IMR-90 (cell line): ENCODE data around the gene PTPRQ. TPM values are rescaled to one million over a fixed set of nuclear protein-coding genes. Genes with fewer than 3 reads are reported as not detected.
A peak's percentile ranks its signal among the peaks of the same experiment; 100 is the strongest.

Experiments
- ATAC-seq: fragments of 200-7000 bp; cut with Tn5 transposase; 2 replicates; pipeline ENCODE4 v1.9.1; 2020; ENCODE audit warnings: low read depth, mild to moderate bottlenecking, moderate library complexity
- BruUV-seq: library from RNA; stranded (reverse); fragments of 400-500 nt; replicated peaks from 2 replicates; lab custom pipeline; 2021; lab: Mats Ljungman, UMichigan
- CTCF ChIA-PET: fragments of 300-600 bp; formaldehyde crosslinking; extraction: SDS; loops from one replicate; lab custom pipeline; 2021; ENCODE audit warnings: antibody characterized with exemption; lab: Yijun Ruan, JAX
- POLR2A ChIA-PET: fragments of 300-600 bp; sonication (Branson Sonifier 250); formaldehyde crosslinking; loops from one replicate; lab custom pipeline; 2022; ENCODE audit warnings: antibody characterized with exemption; ENCODE audit not compliant: unreplicated experiment; lab: Charles Lee
- DNase-seq: peaks from one replicate; pipeline ENCODE4 v3.0.0; 2013
- H2AFZ ChIP-seq: replicated peaks from 2 replicates; pipeline ENCODE3; 2013; ENCODE audit warnings: low read length, mild to moderate bottlenecking; ENCODE audit not compliant: poor library complexity
- H2AK5ac ChIP-seq: 2 replicates; pipeline ENCODE4 v1.6.1; 2013; ENCODE audit warnings: low read depth, low read length, inconsistent platforms
- H2AK9ac ChIP-seq: replicated peaks from 2 replicates; pipeline ENCODE3; 2013; ENCODE audit warnings: mild to moderate bottlenecking, low read depth, low read length, moderate library complexity; ENCODE audit not compliant: poor library complexity
- H2BK120ac ChIP-seq: 2 replicates; pipeline ENCODE4 v1.6.1; 2013; ENCODE audit warnings: low read depth, low read length, inconsistent platforms
- H2BK15ac ChIP-seq: 3 replicates; pipeline ENCODE4 v1.6.1; 2013; ENCODE audit warnings: low read depth, low read length, inconsistent platforms
- H2BK20ac ChIP-seq: 2 replicates; pipeline ENCODE4 v1.6.1; 2013; ENCODE audit warnings: low read depth, mild to moderate bottlenecking, inconsistent platforms, low read length, moderate library complexity
- H2BK5ac ChIP-seq: 2 replicates; pipeline ENCODE4 v1.6.1; 2013; ENCODE audit warnings: mild to moderate bottlenecking, low read depth, low read length, inconsistent platforms; ENCODE audit not compliant: poor library complexity, severe bottlenecking
- H3K14ac ChIP-seq: replicated peaks from 2 replicates; pipeline ENCODE4 v1.6.1; 2013; ENCODE audit warnings: low read depth, low read length, inconsistent platforms
- H3K18ac ChIP-seq: 2 replicates; pipeline ENCODE4 v1.6.1; 2013; ENCODE audit warnings: low read depth, low read length, control low read depth
- H3K23ac ChIP-seq: 2 replicates; pipeline ENCODE4 v1.6.1; 2013; ENCODE audit warnings: low read depth, low read length, inconsistent platforms
- H3K27ac ChIP-seq: 2 replicates; pipeline ENCODE4 v1.5.1; 2013; ENCODE audit warnings: mild to moderate bottlenecking, control low read depth, low read length; ENCODE audit not compliant: insufficient read depth
- H3K27me3 ChIP-seq: 2 replicates; pipeline ENCODE4 v1.6.1; 2013; ENCODE audit warnings: low read length; ENCODE audit not compliant: control insufficient read depth, insufficient read depth
- H3K36me3 ChIP-seq: 2 replicates; pipeline ENCODE4 v1.6.1; 2013; ENCODE audit warnings: low read length, mixed read lengths; ENCODE audit not compliant: control insufficient read depth, insufficient read depth
- H3K4ac ChIP-seq: 2 replicates; pipeline ENCODE4 v1.6.1; 2013; ENCODE audit warnings: low read depth, low read length, inconsistent platforms
- H3K4me1 ChIP-seq: 2 replicates; pipeline ENCODE4 v1.6.1; 2013; ENCODE audit warnings: low read length, mixed read lengths; ENCODE audit not compliant: control insufficient read depth, insufficient read depth
- H3K4me2 ChIP-seq: 2 replicates; pipeline ENCODE4 v1.6.1; 2013; ENCODE audit warnings: low read depth, mild to moderate bottlenecking, control low read depth, low read length, moderate library complexity
- H3K4me3 ChIP-seq: 2 replicates; pipeline ENCODE4 v1.5.1; 2013; ENCODE audit warnings: low read depth, mild to moderate bottlenecking, control low read depth, low read length, moderate library complexity; ENCODE audit not compliant: insufficient read depth
- H3K56ac ChIP-seq: 2 replicates; pipeline ENCODE4 v1.6.1; 2013; ENCODE audit warnings: low read length, inconsistent platforms; ENCODE audit not compliant: insufficient read depth; ENCODE audit errors: extremely low read depth
- H3K79me1 ChIP-seq, 2 experiments: 2 replicates each; pipeline ENCODE4 v1.6.1; 2013; ENCODE audit warnings: low read length in 2 of 2, inconsistent platforms in 1 of 2, low read depth in 1 of 2
- H3K9ac ChIP-seq: 2 replicates; pipeline ENCODE4 v1.6.1; 2013; ENCODE audit warnings: low read depth, low read length, control low read depth
- H3K9me1 ChIP-seq: 2 replicates; pipeline ENCODE4 v1.6.1; 2013; ENCODE audit warnings: low read length, inconsistent platforms; ENCODE audit not compliant: insufficient read depth
- H3K9me3 ChIP-seq: 2 replicates; pipeline ENCODE4 v1.6.1; 2013; ENCODE audit warnings: low read length; ENCODE audit not compliant: control insufficient read depth, insufficient read depth
- H4K20me1 ChIP-seq: 2 replicates; pipeline ENCODE4 v1.6.1; 2013; ENCODE audit warnings: low read length, inconsistent platforms; ENCODE audit not compliant: insufficient read depth
- H4K5ac ChIP-seq: 2 replicates; pipeline ENCODE4 v1.6.1; 2013; ENCODE audit warnings: mild to moderate bottlenecking, low read depth, low read length, control low read depth
- H4K8ac ChIP-seq, 2 experiments: 2 replicates each; pipeline ENCODE4 v1.6.1; 2013; ENCODE audit warnings: low read depth in 2 of 2, low read length in 2 of 2, control low read depth in 1 of 2, inconsistent platforms in 1 of 2
- H4K91ac ChIP-seq: 2 replicates; pipeline ENCODE4 v1.6.1; 2013; ENCODE audit warnings: low read depth, low read length, inconsistent platforms; ENCODE audit not compliant: insufficient read depth
- BHLHE40 ChIP-seq: fragments of 150-350 bp; IDR thresholded peaks from 2 replicates; pipeline ENCODE4 v1.6.1; 2016; ENCODE audit warnings: mild to moderate bottlenecking, low read depth, low read length
- CEBPB ChIP-seq: IDR thresholded peaks from 2 replicates; pipeline ENCODE4 v1.6.1; 2012; ENCODE audit warnings: low read depth, low read length, improper control_type of control experiment
- CHD1 ChIP-seq: IDR thresholded peaks from 2 replicates; pipeline ENCODE4 v1.6.1; 2012; ENCODE audit warnings: low read depth, low read length, improper control_type of control experiment
- CTCF ChIP-seq: conservative IDR thresholded peaks from 2 replicates; pipeline ENCODE4 v1.5.1; 2012; ENCODE audit warnings: mild to moderate bottlenecking, low read depth, low read length, improper control_type of control experiment
- ELK1 ChIP-seq: fragments of 150-350 bp; IDR thresholded peaks from 2 replicates; pipeline ENCODE4 v1.6.1; 2016; ENCODE audit warnings: low read depth, mild to moderate bottlenecking, low read length, moderate library complexity, borderline replicate concordance
- FOS ChIP-seq: fragments of 150-350 bp; IDR thresholded peaks from 2 replicates; pipeline ENCODE4 v1.6.1; 2016; ENCODE audit warnings: low read depth, low read length
- MAFK ChIP-seq: IDR thresholded peaks from 2 replicates; pipeline ENCODE4 v1.6.1; 2012; ENCODE audit warnings: low read depth, low read length, improper control_type of control experiment
- MAZ ChIP-seq: IDR thresholded peaks from 2 replicates; pipeline ENCODE4 v1.6.1; 2012; ENCODE audit warnings: low read depth, mild to moderate bottlenecking, low read length, improper control_type of control experiment, moderate library complexity, borderline replicate concordance
- MXI1 ChIP-seq: IDR thresholded peaks from 2 replicates; pipeline ENCODE4 v1.6.1; 2012; ENCODE audit warnings: low read depth, mild to moderate bottlenecking, low read length, moderate library complexity, borderline replicate concordance
- POLR2A ChIP-seq: IDR thresholded peaks from 2 replicates; pipeline ENCODE4 v1.6.1; 2012; ENCODE audit warnings: mild to moderate bottlenecking, low read depth, low read length
- RAD21 ChIP-seq: IDR thresholded peaks from 2 replicates; pipeline ENCODE4 v1.6.1; 2012; ENCODE audit warnings: low read length, improper control_type of control experiment
- RCOR1 ChIP-seq: IDR thresholded peaks from 2 replicates; pipeline ENCODE4 v1.6.1; 2012; ENCODE audit warnings: mild to moderate bottlenecking, low read length, improper control_type of control experiment; ENCODE audit not compliant: insufficient replicate concordance
- RFX5 ChIP-seq: IDR thresholded peaks from 2 replicates; pipeline ENCODE4 v1.8.0; 2012; ENCODE audit warnings: low read depth, mild to moderate bottlenecking, low read length, moderate library complexity
- SMC3 ChIP-seq: fragments of 150-350 bp; IDR thresholded peaks from 2 replicates; pipeline ENCODE4 v1.6.1; 2016; ENCODE audit warnings: low read depth, mild to moderate bottlenecking, antibody characterized with exemption, low read length, moderate library complexity
- USF2 ChIP-seq: fragments of 150-350 bp; IDR thresholded peaks from 2 replicates; pipeline ENCODE4 v1.6.1; 2017; ENCODE audit warnings: mild to moderate bottlenecking, antibody characterized with exemption, low read length, low read depth
- dilution Hi-C: fragments of 300-500 bp; cut with HindIII; formaldehyde crosslinking; loops from one replicate; pipeline ENCODE4 v1.14.3; 2018; ENCODE audit warnings: low sequenced_read_pairs; ENCODE audit not compliant: unreplicated experiment
- in situ Hi-C: fragments of 300-500 bp; cut with MboI; formaldehyde crosslinking; loops from 3 replicates; pipeline ENCODE4 v1.14.3; 2019; ENCODE audit warnings: low sequenced_read_pairs, inconsistent platforms, mixed read lengths
- intact Hi-C: fragments of 100-400 bp; cut with micrococcal nuclease; formaldehyde crosslinking; loops from 2 replicates; pipeline ENCODE4 v1.10.0; 2022
- polyA plus RNA-seq, 3 experiments: library from polyadenylated mRNA; depleted of rRNA; stranded (reverse); fragments of >200 nt; gene quantifications; 2 replicates each; pipeline ENCODE4 v1.2.3, GENCODE V29; 2012; ENCODE audit warnings: low replicate concordance in 1 of 3
- total RNA-seq: library from RNA; depleted of rRNA; stranded (reverse); fragments of >200 nt; gene quantifications from 2 replicates; pipeline ENCODE4 v1.2.3, GENCODE V29; 2012

PTPRQ gene
- total and polyA plus RNA-seq, 2 of the 4 experiments (the other 2 are of a cell fraction) = 0.96 to 1.4 TPM

DNA sequence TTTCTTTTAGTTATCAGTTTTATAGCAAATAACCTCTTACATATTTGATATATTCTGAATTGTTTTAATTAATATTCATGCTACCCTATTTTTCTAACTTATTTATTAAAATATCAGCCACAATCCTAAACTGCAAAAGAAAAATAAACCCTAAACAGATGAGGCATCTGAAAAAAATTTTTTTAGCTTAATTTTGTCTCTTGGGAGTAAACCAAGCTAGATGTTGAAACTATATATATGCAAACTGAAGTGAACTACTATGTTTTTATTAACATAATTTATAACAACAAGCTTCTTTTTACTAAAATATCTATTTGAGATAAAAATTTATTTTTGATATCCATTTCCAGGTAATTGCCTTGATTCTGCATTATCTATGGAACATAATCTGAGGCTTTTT is 87.6 kb downstream of the PTPRQ start:
- TF ChIP-seq RAD21 = no peak
- no peak for TF ChIP-seq RFX5
- no peak for TF ChIP-seq CTCF
- TF ChIP-seq ELK1 = no peak
- TF ChIP-seq MAFK = no peak
- TF ChIP-seq FOS = no peak
- no peak for TF ChIP-seq MAZ
- no peak for TF ChIP-seq MXI1
- no peak for TF ChIP-seq CHD1
- no peak for TF ChIP-seq BHLHE40
- TF ChIP-seq CEBPB = no peak
- no peak for TF ChIP-seq POLR2A
- no peak for TF ChIP-seq RCOR1
- TF ChIP-seq USF2 = no peak
- no peak for TF ChIP-seq SMC3

More for the DNA sequence above, 87.6 kb downstream of the PTPRQ start:
- DNase-seq (no peak), ATAC-seq (peak; percentile 35)
- no peaks in the 10 kb centered on the region for H3K79me1 ChIP-seq
- H3K36me3 ChIP-seq = no peaks in the 10 kb centered on the region
- H2AK5ac ChIP-seq = no peak overlapping the region
- no peak overlapping the region for H4K5ac ChIP-seq
- H2BK20ac ChIP-seq = no peak overlapping the region
- H3K4ac ChIP-seq = no peak overlapping the region; the same call in 1 of the 2 replicates
- dilution Hi-C loops (no loop called here), intact Hi-C loops (no loop called here), in situ Hi-C loops (no loop called here)
- ChIA-PET CTCF (interaction anchor here (0.7 to 1.0 kb wide), 4 partner anchors 18 to 212 kb away, joined by 3 to 5 read pairs (median 4); no protein-coding TSS in a partner anchor), POLR2A (no interaction called here)
- no peak overlapping the region for H2AFZ ChIP-seq
- no peaks in the 10 kb centered on the region for H4K20me1 ChIP-seq
- no peak overlapping the region for H3K14ac ChIP-seq
- H2AK9ac ChIP-seq = no peak overlapping the region
- H4K91ac ChIP-seq = no peak overlapping the region
- no peak overlapping the region for H3K27ac ChIP-seq
- no peak overlapping the region for H3K23ac ChIP-seq
- no peak overlapping the region for H3K9ac ChIP-seq
- no peaks in the 10 kb centered on the region for H3K9me1 ChIP-seq
- no peaks in the 10 kb centered on the region for H3K9me3 ChIP-seq
- no peak overlapping the region for H2BK120ac ChIP-seq
- H3K4me1 ChIP-seq = no peaks in the 10 kb centered on the region
- no peak overlapping the region for H3K56ac ChIP-seq
- H3K4me2 ChIP-seq = no peak overlapping the region
- no peak overlapping the region for H4K8ac ChIP-seq
- BruUV-seq = no TSS peak
- no peak overlapping the region for H3K18ac ChIP-seq
- H2BK5ac ChIP-seq = no peak overlapping the region
- H3K27me3 ChIP-seq = no peaks in the 10 kb centered on the region
- H2BK15ac ChIP-seq = no peak overlapping the region
- H3K4me3 ChIP-seq = no peak overlapping the region
